ENCODE results near the gene LOXHD1. TPM values are rescaled to one million over a fixed set of nuclear protein-coding genes. Genes with fewer than 3 reads are reported as not detected.

The LOXHD1 gene
- total RNA-seq, 1 experiment from 2014 or later: not detected

DNA sequence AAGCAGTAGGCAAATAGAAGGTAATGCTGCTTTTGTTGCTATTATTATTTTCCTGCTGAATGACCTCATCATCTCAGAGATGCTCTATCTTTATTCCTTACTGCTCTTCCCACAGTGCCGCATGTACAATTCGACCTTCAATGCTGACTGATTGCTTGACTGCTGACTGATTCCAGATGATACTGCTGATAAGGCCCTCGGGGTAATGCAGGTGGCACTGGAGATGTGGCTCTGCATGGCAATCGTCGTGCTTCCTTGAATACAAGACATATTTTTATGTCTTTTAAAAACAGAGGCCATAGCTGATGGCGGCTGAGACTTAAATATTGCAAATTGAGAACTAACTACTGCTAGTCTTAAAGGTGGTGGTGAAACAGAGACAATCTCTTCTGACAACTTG, 146.6 kb downstream of the LOXHD1 start:
- POLR2A ChIA-PET: no interaction called here
- intact Hi-C loops (cut with micrococcal nuclease; ENCODE audit: unreplicated experiment): no loop called here

DNA sequence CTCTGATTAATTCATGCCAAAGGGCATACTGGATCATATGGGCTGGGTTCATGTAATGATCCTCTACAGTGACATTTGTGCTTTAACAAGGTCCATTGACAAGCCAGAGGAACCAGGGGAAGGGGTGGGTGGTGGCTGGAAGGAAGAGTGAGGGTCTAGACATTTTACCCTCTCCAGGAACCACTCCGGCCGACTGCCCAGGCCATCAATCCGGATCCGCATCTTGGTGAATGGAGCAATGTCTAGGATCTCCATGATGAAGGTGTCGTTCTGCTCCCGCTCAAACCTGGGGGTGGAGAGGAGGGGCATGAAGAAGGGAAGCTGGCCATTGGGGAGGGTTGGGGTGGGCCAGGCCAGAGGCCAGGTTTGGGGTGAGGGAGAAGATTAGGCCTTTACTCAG, 147.5 kb downstream of the LOXHD1 start:
- TF ChIP-seq, protein P1, sequence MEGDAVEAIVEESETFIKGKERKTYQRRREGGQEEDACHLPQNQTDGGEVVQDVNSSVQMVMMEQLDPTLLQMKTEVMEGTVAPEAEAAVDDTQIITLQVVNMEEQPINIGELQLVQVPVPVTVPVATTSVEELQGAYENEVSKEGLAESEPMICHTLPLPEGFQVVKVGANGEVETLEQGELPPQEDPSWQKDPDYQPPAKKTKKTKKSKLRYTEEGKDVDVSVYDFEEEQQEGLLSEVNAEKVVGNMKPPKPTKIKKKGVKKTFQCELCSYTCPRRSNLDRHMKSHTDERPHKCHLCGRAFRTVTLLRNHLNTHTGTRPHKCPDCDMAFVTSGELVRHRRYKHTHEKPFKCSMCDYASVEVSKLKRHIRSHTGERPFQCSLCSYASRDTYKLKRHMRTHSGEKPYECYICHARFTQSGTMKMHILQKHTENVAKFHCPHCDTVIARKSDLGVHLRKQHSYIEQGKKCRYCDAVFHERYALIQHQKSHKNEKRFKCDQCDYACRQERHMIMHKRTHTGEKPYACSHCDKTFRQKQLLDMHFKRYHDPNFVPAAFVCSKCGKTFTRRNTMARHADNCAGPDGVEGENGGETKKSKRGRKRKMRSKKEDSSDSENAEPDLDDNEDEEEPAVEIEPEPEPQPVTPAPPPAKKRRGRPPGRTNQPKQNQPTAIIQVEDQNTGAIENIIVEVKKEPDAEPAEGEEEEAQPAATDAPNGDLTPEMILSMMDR (IDR thresholded peaks at IDR 0.05): no peak
- TF ChIP-seq TCF7L2 (IDR thresholded peaks at IDR 0.05; ENCODE audit: low read depth, low read length) (no peak), SIN3A (IDR thresholded peaks at IDR 0.05; ENCODE audit: borderline replicate concordance, insufficient read depth, low read depth, low read length) (no peak), POLR2AphosphoS5 (IDR thresholded peaks at IDR 0.05; ENCODE audit: low read depth, low read length) (no peak)
- TF ChIP-seq, protein P2, sequence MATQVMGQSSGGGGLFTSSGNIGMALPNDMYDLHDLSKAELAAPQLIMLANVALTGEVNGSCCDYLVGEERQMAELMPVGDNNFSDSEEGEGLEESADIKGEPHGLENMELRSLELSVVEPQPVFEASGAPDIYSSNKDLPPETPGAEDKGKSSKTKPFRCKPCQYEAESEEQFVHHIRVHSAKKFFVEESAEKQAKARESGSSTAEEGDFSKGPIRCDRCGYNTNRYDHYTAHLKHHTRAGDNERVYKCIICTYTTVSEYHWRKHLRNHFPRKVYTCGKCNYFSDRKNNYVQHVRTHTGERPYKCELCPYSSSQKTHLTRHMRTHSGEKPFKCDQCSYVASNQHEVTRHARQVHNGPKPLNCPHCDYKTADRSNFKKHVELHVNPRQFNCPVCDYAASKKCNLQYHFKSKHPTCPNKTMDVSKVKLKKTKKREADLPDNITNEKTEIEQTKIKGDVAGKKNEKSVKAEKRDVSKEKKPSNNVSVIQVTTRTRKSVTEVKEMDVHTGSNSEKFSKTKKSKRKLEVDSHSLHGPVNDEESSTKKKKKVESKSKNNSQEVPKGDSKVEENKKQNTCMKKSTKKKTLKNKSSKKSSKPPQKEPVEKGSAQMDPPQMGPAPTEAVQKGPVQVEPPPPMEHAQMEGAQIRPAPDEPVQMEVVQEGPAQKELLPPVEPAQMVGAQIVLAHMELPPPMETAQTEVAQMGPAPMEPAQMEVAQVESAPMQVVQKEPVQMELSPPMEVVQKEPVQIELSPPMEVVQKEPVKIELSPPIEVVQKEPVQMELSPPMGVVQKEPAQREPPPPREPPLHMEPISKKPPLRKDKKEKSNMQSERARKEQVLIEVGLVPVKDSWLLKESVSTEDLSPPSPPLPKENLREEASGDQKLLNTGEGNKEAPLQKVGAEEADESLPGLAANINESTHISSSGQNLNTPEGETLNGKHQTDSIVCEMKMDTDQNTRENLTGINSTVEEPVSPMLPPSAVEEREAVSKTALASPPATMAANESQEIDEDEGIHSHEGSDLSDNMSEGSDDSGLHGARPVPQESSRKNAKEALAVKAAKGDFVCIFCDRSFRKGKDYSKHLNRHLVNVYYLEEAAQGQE (IDR thresholded peaks at IDR 0.05; ENCODE audit: insufficient read depth in 1 of 2, low read depth in 2 of 2, low read length in 1 of 2): no peak
- no peaks in the 10 kb centered on the region for H3K9me3 ChIP-seq (ENCODE audit: control insufficient read depth, insufficient read depth, low read depth, low read length)
- H3K36me3 ChIP-seq (ENCODE audit: control insufficient read depth, insufficient read depth, low read length): no peaks in the 10 kb centered on the region
- H3K27ac ChIP-seq (ENCODE audit: low read length): no peak overlapping the region
- H3K27me3 ChIP-seq (ENCODE audit: control insufficient read depth, insufficient read depth, low read length): no peaks in the 10 kb centered on the region
- H3K4me3 ChIP-seq (ENCODE audit: low read depth in 2 of 2, low read length in 2 of 2): no peak overlapping the region
- intact Hi-C loops (cut with micrococcal nuclease; ENCODE audit: unreplicated experiment): loop anchor here (5.0 kb wide), 1 partner anchor 227 kb away; no protein-coding TSS in a partner anchor
- CTCF ChIA-PET: no interaction called here
- no TSS peak for BruUV-seq (replicated peaks)
- no peaks in the 10 kb centered on the region for H3K4me1 ChIP-seq (ENCODE audit: control insufficient read depth, insufficient read depth, low read length)
- ATAC-seq: no peak
- in situ Hi-C loops (cut with HindIII; ENCODE audit: low pct_unique_long_range_greater_than_20kb, low sequenced_read_pairs): no loop called here
- no peak for DNase-seq (ENCODE audit: low read depth, low spot score)
- POLR2A ChIA-PET: no interaction called here

More for the DNA sequence above, 146.6 kb downstream of the LOXHD1 start:
- TF ChIP-seq TCF7L2 (IDR thresholded peaks at IDR 0.05; ENCODE audit: low read depth, low read length) (no peak), SIN3A (IDR thresholded peaks at IDR 0.05; ENCODE audit: borderline replicate concordance, insufficient read depth, low read depth, low read length) (no peak), POLR2AphosphoS5 (IDR thresholded peaks at IDR 0.05; ENCODE audit: low read depth, low read length) (no peak)
- TF ChIP-seq, protein P2 (IDR thresholded peaks at IDR 0.05; ENCODE audit: insufficient read depth in 1 of 2, low read depth in 2 of 2, low read length in 1 of 2): no peak
- TF ChIP-seq, protein P1 (IDR thresholded peaks at IDR 0.05): no peak
- in situ Hi-C loops (cut with HindIII; ENCODE audit: low pct_unique_long_range_greater_than_20kb, low sequenced_read_pairs): no loop called here
- Histone ChIP-seq H3K27me3 (ENCODE audit: control insufficient read depth, insufficient read depth, low read length) (no peaks in the 10 kb centered on the region), H3K9me3 (ENCODE audit: control insufficient read depth, insufficient read depth, low read depth, low read length) (no peaks in the 10 kb centered on the region), H3K4me3 (ENCODE audit: low read depth in 2 of 2, low read length in 2 of 2) (no peak overlapping the region), H3K4me1 (ENCODE audit: control insufficient read depth, insufficient read depth, low read length) (no peaks in the 10 kb centered on the region), H3K36me3 (ENCODE audit: control insufficient read depth, insufficient read depth, low read length) (no peaks in the 10 kb centered on the region), H3K27ac (ENCODE audit: low read length) (no peak overlapping the region)
- CTCF ChIA-PET: no interaction called here
- DNase-seq (ENCODE audit: low read depth, low spot score): no peak
- no TSS peak for BruUV-seq (replicated peaks)
- no peak for ATAC-seq

Data from Panc1 (cell line).